KMS-11 (cell line): ENCODE data around the gene DDIT3.

ENCODE experiments used
- H2AFZ ChIP-seq: fragments of 200-600 bp; sonication (generic); 2 replicates; pipeline ENCODE4 v1.6.1; 2016; ENCODE audit warnings: antibody characterized with exemption, mixed run types, low read depth
- H3K27ac ChIP-seq: fragments of 200-600 bp; sonication (generic); 2 replicates; pipeline ENCODE4 v1.6.1; 2016; ENCODE audit warnings: mild to moderate bottlenecking, mixed run types
- H3K27me3 ChIP-seq: fragments of 200-600 bp; sonication (generic); 2 replicates; pipeline ENCODE4 v1.6.1; 2017; ENCODE audit warnings: mild to moderate bottlenecking, low read depth, mixed run types, moderate library complexity; ENCODE audit not compliant: insufficient read depth
- H3K36me3 ChIP-seq: fragments of 200-600 bp; sonication (generic); 2 replicates; pipeline ENCODE4 v1.6.1; 2017; ENCODE audit warnings: mild to moderate bottlenecking, mixed run types; ENCODE audit not compliant: insufficient read depth
- H3K4me1 ChIP-seq: fragments of 200-600 bp; sonication (generic); 2 replicates; pipeline ENCODE4 v1.6.1; 2016; ENCODE audit warnings: mild to moderate bottlenecking, low read depth, mixed run types; ENCODE audit not compliant: poor library complexity, severe bottlenecking
- H3K4me2 ChIP-seq: fragments of 200-600 bp; sonication (generic); 2 replicates; pipeline ENCODE4 v1.7.0; 2016; ENCODE audit warnings: mild to moderate bottlenecking, mixed run types
- H3K4me3 ChIP-seq: fragments of 200-600 bp; sonication (generic); IDR thresholded peaks from 2 replicates; pipeline ENCODE4 v1.6.1; 2017; ENCODE audit warnings: low read depth, low read length, mixed read lengths; ENCODE audit not compliant: insufficient read depth
- H3K79me2 ChIP-seq: fragments of 200-600 bp; sonication (generic); 2 replicates; pipeline ENCODE4 v1.6.1; 2016; ENCODE audit warnings: low read depth, mixed run types; ENCODE audit not compliant: insufficient read depth
- H3K9ac ChIP-seq: fragments of 200-600 bp; sonication (generic); 2 replicates; pipeline ENCODE4 v1.6.1; 2016; ENCODE audit warnings: mild to moderate bottlenecking, mixed run types
- H4K20me1 ChIP-seq: fragments of 200-600 bp; sonication (generic); 2 replicates; pipeline ENCODE4 v1.6.1; 2016; ENCODE audit warnings: mild to moderate bottlenecking, mixed run types; ENCODE audit not compliant: insufficient read depth
- TF ChIP-seq, protein P1 (sequence below): fragments of 200-600 bp; sonication (generic); conservative IDR thresholded peaks from 2 replicates; pipeline ENCODE4 v1.6.1; 2017; ENCODE audit warnings: low read depth, mild to moderate bottlenecking, antibody characterized with exemption, low read length, moderate library complexity, mixed read lengths

DDIT3 gene

DNA sequence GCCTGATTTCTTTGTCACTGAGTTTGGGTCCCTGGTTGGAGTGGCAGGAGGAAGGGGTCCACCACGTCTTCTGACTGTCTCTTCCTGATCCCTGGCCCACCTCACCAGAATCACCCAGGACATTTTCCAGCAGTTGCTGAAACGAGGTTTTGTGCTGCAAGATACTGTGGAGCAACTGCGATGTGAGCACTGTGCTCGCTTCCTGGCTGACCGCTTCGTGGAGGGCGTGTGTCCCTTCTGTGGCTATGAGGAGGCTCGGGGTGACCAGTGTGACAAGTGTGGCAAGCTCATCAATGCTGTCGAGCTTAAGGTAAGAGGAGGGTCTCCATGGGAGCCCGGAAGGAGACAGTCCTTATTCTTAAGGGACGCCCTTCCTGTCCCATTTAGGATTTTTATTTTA, 20.1 kb downstream of the DDIT3 start:
- no peaks in the 10 kb centered on the region for H4K20me1 ChIP-seq
- H3K79me2 ChIP-seq, result no peaks in the 10 kb centered on the region
- no peaks in the 10 kb centered on the region for H3K4me1 ChIP-seq
- H3K4me2 ChIP-seq, result no peak overlapping the region
- TF ChIP-seq, protein P1, sequence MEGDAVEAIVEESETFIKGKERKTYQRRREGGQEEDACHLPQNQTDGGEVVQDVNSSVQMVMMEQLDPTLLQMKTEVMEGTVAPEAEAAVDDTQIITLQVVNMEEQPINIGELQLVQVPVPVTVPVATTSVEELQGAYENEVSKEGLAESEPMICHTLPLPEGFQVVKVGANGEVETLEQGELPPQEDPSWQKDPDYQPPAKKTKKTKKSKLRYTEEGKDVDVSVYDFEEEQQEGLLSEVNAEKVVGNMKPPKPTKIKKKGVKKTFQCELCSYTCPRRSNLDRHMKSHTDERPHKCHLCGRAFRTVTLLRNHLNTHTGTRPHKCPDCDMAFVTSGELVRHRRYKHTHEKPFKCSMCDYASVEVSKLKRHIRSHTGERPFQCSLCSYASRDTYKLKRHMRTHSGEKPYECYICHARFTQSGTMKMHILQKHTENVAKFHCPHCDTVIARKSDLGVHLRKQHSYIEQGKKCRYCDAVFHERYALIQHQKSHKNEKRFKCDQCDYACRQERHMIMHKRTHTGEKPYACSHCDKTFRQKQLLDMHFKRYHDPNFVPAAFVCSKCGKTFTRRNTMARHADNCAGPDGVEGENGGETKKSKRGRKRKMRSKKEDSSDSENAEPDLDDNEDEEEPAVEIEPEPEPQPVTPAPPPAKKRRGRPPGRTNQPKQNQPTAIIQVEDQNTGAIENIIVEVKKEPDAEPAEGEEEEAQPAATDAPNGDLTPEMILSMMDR, result no peak
- H2AFZ ChIP-seq, result no peak overlapping the region
- H3K9ac ChIP-seq, result no peak overlapping the region
- peaks cover 34% of the 10 kb centered on the region; the same call in 1 of the 2 replicates for H3K36me3 ChIP-seq
- H3K4me3 ChIP-seq, result no peak overlapping the region
- no peak overlapping the region for H3K27ac ChIP-seq
- no peaks in the 10 kb centered on the region for H3K27me3 ChIP-seq

DNA sequence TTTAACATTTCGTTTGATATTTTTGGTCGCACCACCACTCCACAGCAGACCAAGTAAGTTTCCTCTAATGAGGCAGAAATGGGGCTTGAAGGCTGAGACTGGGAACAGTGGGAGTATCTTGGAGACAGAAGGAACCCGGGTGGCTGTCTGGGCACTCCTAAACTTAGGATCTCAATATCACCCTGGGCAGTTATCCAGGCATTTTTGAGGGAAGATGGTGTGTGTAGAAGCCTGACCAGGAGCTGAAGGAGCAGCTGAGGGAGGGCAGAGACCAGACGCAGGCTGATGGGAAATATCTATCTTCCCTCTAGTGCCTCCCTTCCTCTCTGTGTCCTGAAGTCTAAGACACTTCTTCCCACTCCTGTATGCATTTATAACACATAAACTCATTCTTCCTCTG, 21.7 kb downstream of the DDIT3 start:
- Histone ChIP-seq H3K27ac (no peak overlapping the region), H3K27me3 (no peaks in the 10 kb centered on the region), H2AFZ (no peak overlapping the region), H3K4me2 (no peak overlapping the region), H3K4me1 (no peaks in the 10 kb centered on the region), H3K36me3 (peaks cover 21% of the 10 kb centered on the region; the same call in 1 of the 2 replicates), H3K79me2 (no peaks in the 10 kb centered on the region), H4K20me1 (no peaks in the 10 kb centered on the region), H3K4me3 (no peak overlapping the region), H3K9ac (no peak overlapping the region)
- TF ChIP-seq, protein P1, result no peak

DNA sequence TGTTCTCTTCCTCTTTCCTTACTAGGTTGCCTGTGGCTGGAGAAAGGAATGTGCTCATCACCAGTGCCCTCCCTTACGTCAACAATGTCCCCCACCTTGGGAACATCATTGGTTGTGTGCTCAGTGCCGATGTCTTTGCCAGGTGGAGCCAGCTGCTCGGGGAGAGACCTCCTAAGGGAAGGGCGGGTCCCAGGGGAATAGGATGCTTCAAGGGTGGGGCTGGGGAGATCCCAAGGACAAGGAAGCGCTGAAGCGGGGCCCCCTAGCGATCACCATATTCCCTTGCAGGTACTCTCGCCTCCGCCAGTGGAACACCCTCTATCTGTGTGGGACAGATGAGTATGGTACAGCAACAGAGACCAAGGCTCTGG, 22.2 kb downstream of the DDIT3 start:
- Histone ChIP-seq H4K20me1 (no peaks in the 10 kb centered on the region), H3K27ac (no peak overlapping the region), H3K36me3 (peaks cover 19% of the 10 kb centered on the region; the same call in 1 of the 2 replicates), H3K27me3 (no peaks in the 10 kb centered on the region), H2AFZ (no peak overlapping the region), H3K9ac (no peak overlapping the region), H3K4me2 (no peak overlapping the region), H3K4me1 (no peaks in the 10 kb centered on the region), H3K4me3 (no peak overlapping the region), H3K79me2 (no peaks in the 10 kb centered on the region)
- TF ChIP-seq, protein P1, result no peak

DNA sequence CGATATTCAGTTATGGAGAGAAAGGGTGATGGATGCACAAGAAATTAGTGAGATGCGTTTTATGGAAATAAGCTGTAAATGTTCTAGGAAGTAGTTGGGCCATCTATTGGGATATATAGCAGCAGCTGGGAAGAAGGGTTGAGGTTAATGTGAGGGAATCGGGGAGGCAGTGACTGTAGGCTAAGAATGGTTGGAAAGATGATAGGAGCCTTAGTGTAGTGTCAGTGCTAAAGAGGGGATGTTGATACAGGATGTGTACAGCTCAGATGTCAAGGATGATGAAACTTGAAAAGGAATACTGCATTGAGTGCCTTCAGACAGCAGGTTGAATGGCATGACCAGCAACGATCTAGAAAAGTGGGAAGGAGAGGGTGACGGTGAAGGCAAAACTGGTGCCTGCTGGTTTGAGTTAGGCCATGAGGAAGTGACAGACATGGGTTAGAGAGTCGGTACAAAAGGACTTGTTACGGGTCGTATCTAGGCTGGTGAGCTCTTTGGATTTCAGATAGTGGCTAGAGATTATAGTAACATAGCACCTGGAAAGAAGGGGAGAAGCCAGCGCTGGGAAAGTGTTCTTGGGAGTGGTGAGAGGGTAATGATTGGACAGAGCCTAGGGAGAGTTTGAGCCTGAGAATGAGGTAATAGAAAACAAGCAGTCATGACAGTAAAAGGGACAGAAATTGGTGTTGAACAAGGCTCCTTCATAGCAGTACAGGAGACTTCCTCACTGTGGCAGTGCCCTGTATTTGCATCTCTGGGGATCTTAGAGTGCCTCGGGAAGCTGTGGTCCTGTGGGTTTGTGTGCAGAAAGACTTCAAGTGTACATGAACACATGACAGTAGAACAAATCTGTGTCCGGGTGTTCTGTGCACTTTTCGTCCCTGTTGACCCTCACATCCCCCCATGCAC, 22.8 kb downstream of the DDIT3 start:
- no peaks in the 10 kb centered on the region for H3K79me2 ChIP-seq

More for the DNA sequence above, 22.8 kb downstream of the DDIT3 start:
- TF ChIP-seq, protein P1, result no peak
- Histone ChIP-seq H3K36me3 (peaks cover 14% of the 10 kb centered on the region; the same call in 1 of the 2 replicates), H3K4me2 (no peak overlapping the region), H3K27me3 (no peaks in the 10 kb centered on the region), H3K9ac (no peak overlapping the region), H3K27ac (no peak overlapping the region), H4K20me1 (no peaks in the 10 kb centered on the region), H3K4me3 (no peak overlapping the region), H3K4me1 (no peaks in the 10 kb centered on the region), H2AFZ (no peak overlapping the region)
